A549 treated with CpdA at 1 μM for 4 hours (cell line): Measurements from ENCODE around the gene BBS4. TPM values are rescaled to one million over a fixed set of nuclear protein-coding genes. Genes with fewer than 3 reads are reported as not detected.

Source experiments
- total RNA-seq: library from RNA; stranded (reverse); fragments of 200-300 nt; extraction: Qiagen RNA extraction; gene quantifications from 5 replicates; pipeline ENCODE4 v1.2.3, GENCODE V29; 2022; ENCODE audit warnings: low read depth

BBS4 gene, protein sequence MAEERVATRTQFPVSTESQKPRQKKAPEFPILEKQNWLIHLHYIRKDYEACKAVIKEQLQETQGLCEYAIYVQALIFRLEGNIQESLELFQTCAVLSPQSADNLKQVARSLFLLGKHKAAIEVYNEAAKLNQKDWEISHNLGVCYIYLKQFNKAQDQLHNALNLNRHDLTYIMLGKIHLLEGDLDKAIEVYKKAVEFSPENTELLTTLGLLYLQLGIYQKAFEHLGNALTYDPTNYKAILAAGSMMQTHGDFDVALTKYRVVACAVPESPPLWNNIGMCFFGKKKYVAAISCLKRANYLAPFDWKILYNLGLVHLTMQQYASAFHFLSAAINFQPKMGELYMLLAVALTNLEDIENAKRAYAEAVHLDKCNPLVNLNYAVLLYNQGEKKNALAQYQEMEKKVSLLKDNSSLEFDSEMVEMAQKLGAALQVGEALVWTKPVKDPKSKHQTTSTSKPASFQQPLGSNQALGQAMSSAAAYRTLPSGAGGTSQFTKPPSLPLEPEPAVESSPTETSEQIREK
- total RNA-seq: 17.6 to 24.0 TPM (median 18.2 TPM) in 5 replicates

GRCh38 chr15:72685925-72686794, at the start of gene BBS4, which contains the start of gene HIGD2B:
Gene BBS4, plus strand, starts transcription at chr15:72686207. Its CDS starts 21 bp downstream, at chr15:72686228.
Gene HIGD2B, minus strand, starts transcription at chr15:72686182. Its CDS starts 9,808 bp downstream, at chr15:72676374.

DNA sequence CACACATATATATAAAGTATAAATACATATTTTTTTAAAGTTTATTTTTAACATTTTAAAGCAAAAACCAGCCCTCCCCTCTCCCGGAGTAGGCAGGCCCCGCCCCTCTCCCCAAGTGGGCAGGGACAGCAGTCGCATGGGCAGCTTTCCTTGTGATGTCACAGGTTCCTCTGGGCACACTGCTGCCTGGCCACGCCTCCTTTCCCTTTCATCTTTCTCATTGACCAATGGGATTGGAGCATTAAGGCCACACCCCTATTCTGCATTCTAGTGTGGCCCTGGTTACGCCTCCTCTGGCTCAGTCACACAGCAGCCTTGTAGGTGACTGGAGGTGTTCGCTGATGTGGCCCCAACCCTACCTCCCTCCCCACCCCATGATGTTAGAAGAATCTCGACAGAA, 31.6 kb upstream of the BBS4 start, which contains the start of gene GOLGA6B:
Gene GOLGA6B, plus strand, starts transcription at position 301 of the 400 bp plus-strand sequence. Its CDS starts 41 bp downstream, at position 342.

DNA sequence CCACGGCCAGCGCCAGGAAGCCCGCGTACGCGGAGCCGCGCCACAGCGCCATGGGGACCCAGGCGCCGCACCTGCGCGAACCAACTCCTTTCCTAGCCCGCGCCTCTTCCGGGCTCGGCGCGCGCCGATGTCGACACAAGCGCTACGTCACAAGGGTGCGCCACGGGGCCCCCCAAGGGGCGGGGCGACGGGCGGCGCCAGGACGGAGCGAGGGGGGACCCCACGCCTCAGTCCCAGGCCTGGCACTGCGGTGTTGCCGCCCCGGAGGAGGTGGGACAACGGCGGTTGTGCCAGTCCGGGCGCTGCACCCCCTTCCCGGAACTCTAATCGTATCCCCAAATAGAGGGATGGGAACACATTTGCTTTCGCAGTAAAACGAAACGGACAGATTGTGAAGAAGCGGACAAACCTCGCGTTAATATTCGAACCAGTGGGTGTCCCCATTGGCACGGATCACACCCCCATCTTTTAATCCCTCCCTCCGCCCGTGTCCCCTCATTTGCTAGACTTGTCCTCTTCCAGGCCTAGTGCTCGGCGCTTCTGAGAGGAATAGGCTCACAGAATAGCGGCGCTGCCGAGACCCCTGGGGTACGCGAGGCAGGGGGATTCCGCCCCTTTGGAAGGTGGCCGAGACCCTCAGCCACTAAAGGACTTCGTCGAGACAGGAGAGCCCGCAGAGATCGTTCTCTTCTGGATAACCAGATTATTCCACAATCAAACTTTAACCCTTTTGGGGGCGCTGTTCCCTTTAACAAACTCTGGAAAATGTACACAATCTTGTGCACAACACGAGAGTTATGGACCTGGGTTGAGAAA, 97.8 kb downstream of the BBS4 start, which contains the start of gene ADPGK:
Gene ADPGK, minus strand, starts transcription at position 119 of the 816 bp plus-strand sequence. Its CDS starts 67 bp downstream, at position 52.

Other genes starting within 250 kb of the BBS4 start
- gene ARIH1, start 211.9 kb upstream of the BBS4 start, total RNA-seq: 60.2 to 82.0 TPM (median 72.3 TPM) in 5 replicates
- not detected in 5 replicates for gene GOLGA6B, start 31.5 kb upstream of the BBS4 start, total RNA-seq
- gene HIGD2B, start within 50 bp of the BBS4 start, total RNA-seq: not detected in 5 replicates
- gene ADPGK, start 97.6 kb downstream of the BBS4 start, total RNA-seq: 75.9 to 81.9 TPM (median 79.5 TPM) in 5 replicates